A673 (cell line): ENCODE results near the gene PIAS3. TPM values are rescaled to one million over a fixed set of nuclear protein-coding genes. Genes with fewer than 3 reads are reported as not detected.
A peak's percentile ranks its signal among the peaks of the same experiment; 100 is the strongest.

Experiments
- BruUV-seq: library from RNA; stranded (reverse); fragments of 400-500 nt; replicated peaks from 2 replicates; lab custom pipeline; 2021; lab: Mats Ljungman, UMichigan
- CTCF ChIA-PET: fragments of 300-600 bp; sonication (Branson Sonifier 250); formaldehyde crosslinking; loops from one replicate; lab custom pipeline; 2022; ENCODE audit warnings: antibody characterized with exemption; lab: Charles Lee
- POLR2A ChIA-PET: fragments of 300-600 bp; sonication (Branson Sonifier 250); formaldehyde crosslinking; loops from one replicate; lab custom pipeline; 2022; ENCODE audit warnings: antibody characterized with exemption; ENCODE audit not compliant: low non-redundant PET; lab: Charles Lee
- DNase-seq: peaks from one replicate; pipeline ENCODE4 v3.0.0-alpha.2; 2015; ENCODE audit warnings: low spot score
- H3K27ac ChIP-seq: fragments of 200-600 bp; sonication (generic); 2 replicates; pipeline ENCODE4 v1.5.1; 2016; ENCODE audit warnings: mixed run types, low read depth, mild to moderate bottlenecking, mixed read lengths, antibody characterized with exemption, low read length; ENCODE audit not compliant: poor library complexity, severe bottlenecking
- H3K27me3 ChIP-seq: fragments of 200-600 bp; sonication (generic); replicated peaks from 2 replicates; pipeline ENCODE4 v1.6.1; 2017; ENCODE audit warnings: mixed run types, low read depth, mild to moderate bottlenecking, mixed read lengths, antibody characterized with exemption, low read length; ENCODE audit not compliant: insufficient read depth, poor library complexity
- H3K36me3 ChIP-seq: fragments of 200-600 bp; sonication (generic); 2 replicates; pipeline ENCODE4 v1.6.1; 2016; ENCODE audit warnings: mixed run types, mild to moderate bottlenecking, mixed read lengths, antibody characterized with exemption, low read length; ENCODE audit not compliant: insufficient read depth, poor library complexity, severe bottlenecking
- H3K4me1 ChIP-seq: fragments of 200-600 bp; sonication (generic); 2 replicates; pipeline ENCODE4 v1.6.1; 2017; ENCODE audit warnings: mixed run types, mild to moderate bottlenecking, mixed read lengths, antibody characterized with exemption, low read length; ENCODE audit not compliant: insufficient read depth, poor library complexity, severe bottlenecking
- H3K4me3 ChIP-seq: fragments of 200-600 bp; sonication (generic); 2 replicates; pipeline ENCODE4 v1.5.1; 2016; ENCODE audit warnings: low read depth, mixed run types, mild to moderate bottlenecking, mixed read lengths, low read length; ENCODE audit not compliant: poor library complexity, severe bottlenecking
- H3K9me3 ChIP-seq: fragments of 200-600 bp; sonication (generic); 2 replicates; pipeline ENCODE4 v1.6.1; 2016; ENCODE audit warnings: mixed run types, low read depth, mild to moderate bottlenecking, mixed read lengths, antibody characterized with exemption, low read length; ENCODE audit not compliant: poor library complexity, severe bottlenecking
- EZH2 ChIP-seq: fragments of 200-600 bp; sonication (generic); IDR thresholded peaks from 2 replicates; pipeline ENCODE4 v1.6.1; 2017; ENCODE audit warnings: borderline replicate concordance, low read depth, mild to moderate bottlenecking, mixed read lengths, antibody characterized with exemption, low read length; ENCODE audit not compliant: poor library complexity, severe bottlenecking
- intact Hi-C: fragments of 100-400 bp; cut with micrococcal nuclease; formaldehyde crosslinking; loops from one replicate; pipeline ENCODE4 v1.10.0; 2022; ENCODE audit not compliant: unreplicated experiment
- total RNA-seq: library from RNA; stranded (reverse); gene quantifications from 2 replicates; pipeline ENCODE4 v1.2.3, GENCODE V29; 2021
- TF ChIP-seq, protein P1 (sequence below): fragments of 300-800, 200-600 bp; sonication (generic); conservative IDR thresholded peaks from 2 replicates; pipeline ENCODE4 v1.5.1; 2017; ENCODE audit warnings: low read depth, mild to moderate bottlenecking, antibody characterized with exemption, low read length, moderate library complexity, mixed read lengths

The PIAS3 gene
- total RNA-seq, 1 experiment from 2014 or later = 41.8 TPM

DNA sequence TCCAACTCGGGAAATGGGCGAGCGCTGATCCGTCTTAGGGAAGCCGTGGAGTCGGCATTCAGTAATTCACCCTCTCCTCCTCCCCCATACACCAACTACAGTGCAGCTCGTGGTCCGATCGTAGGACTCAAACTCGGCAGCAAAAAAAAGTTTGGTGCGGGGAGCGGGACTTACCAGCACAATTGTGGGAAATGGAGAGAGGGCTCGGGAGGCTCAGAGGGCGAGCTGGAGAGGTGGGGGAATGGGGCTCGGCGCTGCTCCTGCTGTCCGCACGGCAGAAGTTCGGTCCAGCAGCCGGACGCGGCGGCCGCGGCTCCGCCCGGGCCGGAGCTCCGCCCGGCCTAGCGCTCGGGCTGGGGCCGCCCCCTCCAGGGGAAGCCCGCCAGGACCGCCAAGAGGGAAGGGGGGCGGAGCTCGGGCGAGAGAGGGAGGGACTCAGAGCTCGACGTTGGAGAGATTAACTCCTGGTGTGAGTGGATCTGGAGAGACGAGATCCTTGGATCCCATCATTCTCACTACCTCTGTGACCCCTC lies 676 bp upstream of the PIAS3 start:
- H3K36me3 ChIP-seq = peaks cover 15% of the 10 kb centered on the region
- H3K4me1 ChIP-seq = peaks cover 9% of the 10 kb centered on the region
- no peaks in the 10 kb centered on the region for H3K9me3 ChIP-seq
- TF ChIP-seq, protein P1, sequence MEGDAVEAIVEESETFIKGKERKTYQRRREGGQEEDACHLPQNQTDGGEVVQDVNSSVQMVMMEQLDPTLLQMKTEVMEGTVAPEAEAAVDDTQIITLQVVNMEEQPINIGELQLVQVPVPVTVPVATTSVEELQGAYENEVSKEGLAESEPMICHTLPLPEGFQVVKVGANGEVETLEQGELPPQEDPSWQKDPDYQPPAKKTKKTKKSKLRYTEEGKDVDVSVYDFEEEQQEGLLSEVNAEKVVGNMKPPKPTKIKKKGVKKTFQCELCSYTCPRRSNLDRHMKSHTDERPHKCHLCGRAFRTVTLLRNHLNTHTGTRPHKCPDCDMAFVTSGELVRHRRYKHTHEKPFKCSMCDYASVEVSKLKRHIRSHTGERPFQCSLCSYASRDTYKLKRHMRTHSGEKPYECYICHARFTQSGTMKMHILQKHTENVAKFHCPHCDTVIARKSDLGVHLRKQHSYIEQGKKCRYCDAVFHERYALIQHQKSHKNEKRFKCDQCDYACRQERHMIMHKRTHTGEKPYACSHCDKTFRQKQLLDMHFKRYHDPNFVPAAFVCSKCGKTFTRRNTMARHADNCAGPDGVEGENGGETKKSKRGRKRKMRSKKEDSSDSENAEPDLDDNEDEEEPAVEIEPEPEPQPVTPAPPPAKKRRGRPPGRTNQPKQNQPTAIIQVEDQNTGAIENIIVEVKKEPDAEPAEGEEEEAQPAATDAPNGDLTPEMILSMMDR = no peak
- TF ChIP-seq EZH2 = no peak
- peak overlapping the region; percentile 78 for H3K27ac ChIP-seq
- ChIA-PET POLR2A (interaction anchor here (0.6 kb wide), 1 partner anchor 120 kb away, joined by 3 read pairs; no protein-coding TSS in a partner anchor), CTCF (interaction anchor here (1.9 to 2.7 kb wide), 2 partner anchors 14 to 32 kb away, joined by 14 to 25 read pairs; partner anchors contain the start of gene NUDT17)
- peak; percentile 92 for DNase-seq
- H3K4me3 ChIP-seq = peak overlapping the region; percentile 91
- no peaks in the 10 kb centered on the region for H3K27me3 ChIP-seq
- BruUV-seq = no TSS peak
- intact Hi-C loops = loop anchor here (2.0 to 10.0 kb wide), 5 partner anchors 55 to 138 kb away; partner anchors contain the start of genes LIX1L, PEX11B, RBM8A and TXNIP

DNA sequence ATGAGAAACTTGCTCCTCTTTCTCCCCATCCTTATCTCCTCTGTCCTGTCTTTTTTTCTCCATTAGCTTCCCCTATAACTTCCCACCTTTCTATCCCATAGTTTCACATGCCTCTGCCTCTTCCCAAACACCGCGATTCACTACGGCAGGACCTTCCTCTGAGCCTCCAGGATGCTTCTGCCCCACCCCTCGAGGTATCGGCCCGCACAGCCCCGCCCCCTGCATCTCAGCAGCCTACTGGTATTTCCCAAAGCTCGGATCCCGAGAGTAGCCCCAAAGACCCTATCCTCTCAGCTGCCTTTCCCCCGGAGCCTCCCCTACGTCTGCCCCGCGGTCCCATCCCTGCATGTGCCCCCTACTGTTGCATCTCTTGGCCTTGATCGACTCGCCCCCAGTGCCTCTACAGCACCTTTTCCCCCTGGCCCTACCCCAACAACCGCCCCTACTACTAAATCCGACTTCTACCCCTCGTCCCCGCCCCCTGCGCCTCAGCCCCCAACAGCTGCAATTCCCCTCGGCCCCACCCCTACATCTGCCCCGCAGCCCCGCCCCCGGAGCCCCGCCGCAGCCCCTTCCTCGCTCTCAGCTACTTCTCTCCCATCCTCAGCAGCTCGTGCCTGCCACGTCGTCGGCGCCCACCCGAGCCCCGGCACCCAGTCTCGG lies 512 bp downstream of the PIAS3 start:
- Histone ChIP-seq H3K27ac (peak overlapping the region; percentile 78), H3K36me3 (peaks cover 26% of the 10 kb centered on the region), H3K9me3 (no peaks in the 10 kb centered on the region), H3K4me3 (peak overlapping the region; percentile 91), H3K4me1 (peaks cover 9% of the 10 kb centered on the region), H3K27me3 (no peaks in the 10 kb centered on the region)
- TF ChIP-seq, protein P1 = no peak
- no peak for TF ChIP-seq EZH2
- intact Hi-C loops = loop anchor here (2.0 to 10.0 kb wide), 5 partner anchors 54 to 139 kb away; partner anchors contain the start of genes LIX1L, PEX11B, RBM8A and TXNIP
- DNase-seq = peak; percentile 80
- ChIA-PET POLR2A (interaction anchor here (0.7 kb wide), 1 partner anchor 106 kb away, joined by 3 read pairs; the partner anchor contains the start of gene POLR3GL), CTCF (interaction anchor here (0.9 to 2.7 kb wide), 3 partner anchors 12 to 121 kb away, joined by 3 to 25 read pairs (median 14); partner anchors contain the start of gene NUDT17)
- BruUV-seq = no TSS peak

DNA sequence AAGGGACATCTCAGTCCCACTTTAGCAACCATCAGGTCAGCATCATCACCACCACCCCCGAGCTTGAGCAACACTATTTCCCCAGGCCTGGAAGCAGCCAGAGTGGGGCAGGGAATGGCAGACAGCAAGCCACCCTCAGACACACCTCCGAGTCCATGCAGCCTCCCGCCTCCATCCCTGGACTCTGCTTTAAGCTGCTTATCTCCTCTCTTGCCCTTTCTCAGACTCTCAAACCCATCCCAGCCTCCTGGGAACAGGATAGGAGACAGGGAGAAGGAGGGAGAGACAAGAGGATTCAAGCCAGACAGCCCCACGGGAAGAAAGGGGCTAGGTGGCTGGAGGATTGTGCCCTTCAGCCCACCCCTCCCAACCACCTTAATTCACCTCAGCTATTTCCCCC lies 1.7 kb downstream of the PIAS3 start:
- no peaks in the 10 kb centered on the region for H3K9me3 ChIP-seq
- peaks cover 35% of the 10 kb centered on the region for H3K36me3 ChIP-seq
- CTCF ChIA-PET = interaction anchor here (0.8 to 2.7 kb wide), 2 partner anchors 12 to 35 kb away, joined by 3 to 14 read pairs; partner anchors contain the start of gene NUDT17
- no TSS peak for BruUV-seq
- peaks cover 9% of the 10 kb centered on the region for H3K4me1 ChIP-seq
- no peaks in the 10 kb centered on the region for H3K27me3 ChIP-seq
- POLR2A ChIA-PET = no interaction called here
- TF ChIP-seq, protein P1 = no peak
- TF ChIP-seq EZH2 = no peak
- intact Hi-C loops = loop anchor here (5.0 to 10.0 kb wide), 3 partner anchors 52 to 140 kb away; partner anchors contain the start of genes LIX1L and TXNIP
- DNase-seq = no peak
- H3K4me3 ChIP-seq = no peak overlapping the region
- no peak overlapping the region for H3K27ac ChIP-seq
